ENCODE data around the gene TMED10.

Gene TMED10

DNA sequence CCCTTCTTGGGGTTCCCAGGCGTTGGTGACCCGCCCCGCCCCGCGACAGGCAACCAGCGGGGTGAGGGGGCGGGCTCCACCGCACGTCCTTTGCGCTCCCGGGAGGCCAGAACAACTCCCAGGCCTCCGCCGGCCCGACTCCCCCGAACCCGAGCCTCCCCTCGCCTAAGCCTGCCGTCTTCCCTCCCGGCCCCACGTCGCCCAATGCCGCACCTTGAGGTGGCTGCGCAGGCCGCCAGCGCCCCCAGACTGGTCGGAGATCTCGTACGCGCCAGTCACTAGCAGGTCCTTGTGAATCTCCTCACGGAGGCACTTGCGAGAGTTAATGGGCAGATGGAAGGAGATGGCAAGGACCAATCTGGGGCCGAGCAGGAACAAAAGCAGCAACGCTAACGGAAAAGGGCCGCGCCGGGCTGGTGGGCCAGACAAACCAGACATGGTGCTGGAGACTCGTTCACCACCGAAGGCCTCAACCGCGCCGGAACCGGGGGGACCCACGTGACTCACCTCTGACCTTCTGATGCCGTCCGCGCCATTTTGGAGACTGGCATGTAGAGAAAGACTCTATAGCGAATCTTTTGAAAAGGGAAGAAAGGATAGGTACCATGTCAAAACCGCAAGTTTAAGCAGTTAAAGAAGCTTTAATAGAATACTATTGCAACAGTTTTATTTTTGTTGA, at the start of gene TMED10:
TMED10 (minus strand) TSS at position 471 of the 679 bp plus-strand sequence; CDS start at position 438, 33 bp downstream.
- peak; percentile 82 for DNase-seq (ENCODE audit: low read depth)

DNA sequence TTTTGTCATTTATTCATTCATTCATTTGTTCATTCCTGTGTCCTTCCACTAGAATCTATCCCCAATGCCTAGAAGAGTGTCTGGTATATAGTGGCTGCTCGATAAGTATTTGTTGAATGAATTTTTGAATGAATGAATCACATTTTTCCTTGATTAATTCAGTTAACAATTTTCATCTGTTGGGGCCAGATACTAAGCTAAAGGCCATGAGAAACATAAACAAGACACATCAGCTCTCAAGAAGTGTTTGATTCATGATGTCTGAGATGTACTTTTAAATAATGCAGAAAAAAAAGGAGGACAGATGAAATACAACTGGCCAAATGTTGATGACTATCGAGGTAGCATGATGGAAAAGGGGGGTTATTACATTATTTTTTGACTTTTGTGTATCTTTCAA, 48.1 kb upstream of the TMED10 start:
- no peak for DNase-seq (ENCODE audit: low read depth)

DNA sequence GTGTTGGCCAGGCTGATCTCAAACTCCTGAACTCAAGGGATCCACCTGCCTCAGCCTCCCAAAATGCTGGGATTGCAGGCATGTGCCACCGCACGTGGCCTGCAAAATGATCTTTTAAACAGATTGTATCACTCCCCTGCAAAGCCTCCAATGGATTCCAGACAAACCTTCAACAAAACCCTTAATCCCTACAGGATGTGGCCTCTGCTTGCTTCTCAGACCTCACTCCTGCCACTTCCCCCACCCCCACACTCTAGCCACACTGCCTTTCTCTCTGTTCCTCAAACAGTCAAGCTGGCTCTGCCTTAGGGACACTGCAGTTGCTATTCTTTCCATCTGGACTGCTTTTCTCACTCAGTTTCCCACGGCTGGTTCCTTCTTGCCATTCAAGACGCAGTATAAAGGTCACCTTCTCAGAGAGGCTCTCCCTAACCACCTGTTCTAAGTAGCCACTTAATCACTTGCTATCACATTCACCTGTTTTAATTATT, 47.3 kb upstream of the TMED10 start:
- DNase-seq (ENCODE audit: low read depth), result no peak

DNA sequence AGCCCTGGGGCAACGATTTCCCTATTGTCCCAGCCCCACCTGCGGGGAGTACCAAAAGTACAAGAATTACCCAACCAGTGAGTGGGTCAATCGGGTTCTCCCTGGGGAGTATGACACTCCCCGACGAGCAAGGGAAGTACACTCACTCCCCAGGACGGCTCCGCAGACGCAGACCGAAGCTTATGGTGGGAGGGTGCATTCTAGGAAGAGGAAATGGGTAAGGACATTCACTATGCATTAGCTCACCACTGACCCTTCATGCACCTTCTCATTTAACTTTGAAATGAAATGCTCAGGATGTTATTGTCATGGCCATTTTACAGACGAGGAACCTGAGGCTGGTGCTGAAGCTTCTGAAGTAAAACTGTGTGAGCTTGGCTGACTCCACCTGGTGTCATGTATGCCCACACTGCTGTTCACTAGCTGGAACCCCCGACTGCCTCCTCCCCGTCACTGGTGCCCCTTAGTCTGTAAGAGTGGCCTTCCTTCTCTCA, 45.8 kb upstream of the TMED10 start:
- no peak for DNase-seq (ENCODE audit: low read depth)

DNA sequence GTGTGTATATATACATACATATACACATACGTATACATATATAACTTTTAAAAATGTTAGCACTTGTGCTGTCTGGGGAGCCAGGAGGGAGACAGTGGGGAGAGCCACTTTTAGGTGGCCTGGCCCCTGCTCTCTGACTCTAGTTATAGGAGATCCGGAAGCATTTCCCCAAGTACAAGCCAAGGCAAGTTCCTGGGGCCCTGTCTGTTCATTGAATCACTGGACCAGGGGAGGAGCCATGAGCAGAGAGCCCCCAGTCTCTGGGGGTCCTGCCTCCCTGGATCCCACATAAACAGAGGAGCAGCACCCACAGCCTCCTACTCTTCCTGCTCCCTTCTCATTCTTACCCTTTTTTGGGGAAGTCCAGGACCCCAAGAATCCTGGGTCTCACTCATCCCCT, 45.4 kb upstream of the TMED10 start:
- no peak for DNase-seq (ENCODE audit: low read depth)

DNA sequence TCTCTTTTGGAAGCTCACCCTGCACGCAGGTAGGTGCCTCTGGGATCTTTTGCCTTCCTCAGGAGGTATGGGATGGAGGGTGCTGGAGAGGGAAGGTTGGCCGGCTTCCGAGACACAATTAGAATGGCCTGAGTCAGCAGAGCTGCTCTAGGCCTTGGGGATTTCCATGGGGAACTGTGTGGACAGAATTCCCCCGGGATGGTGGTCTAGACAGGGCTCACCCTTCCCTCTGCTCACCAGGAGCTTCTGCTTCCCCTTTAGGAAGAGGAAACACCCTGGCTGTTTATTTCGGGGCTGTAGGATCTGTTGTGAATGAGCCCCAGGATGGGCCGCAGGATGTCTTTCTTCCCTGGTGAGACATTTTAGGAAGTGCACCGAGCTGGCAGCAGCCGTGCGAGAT, 43.7 kb upstream of the TMED10 start:
- DNase-seq (ENCODE audit: low read depth), result no peak

DNA sequence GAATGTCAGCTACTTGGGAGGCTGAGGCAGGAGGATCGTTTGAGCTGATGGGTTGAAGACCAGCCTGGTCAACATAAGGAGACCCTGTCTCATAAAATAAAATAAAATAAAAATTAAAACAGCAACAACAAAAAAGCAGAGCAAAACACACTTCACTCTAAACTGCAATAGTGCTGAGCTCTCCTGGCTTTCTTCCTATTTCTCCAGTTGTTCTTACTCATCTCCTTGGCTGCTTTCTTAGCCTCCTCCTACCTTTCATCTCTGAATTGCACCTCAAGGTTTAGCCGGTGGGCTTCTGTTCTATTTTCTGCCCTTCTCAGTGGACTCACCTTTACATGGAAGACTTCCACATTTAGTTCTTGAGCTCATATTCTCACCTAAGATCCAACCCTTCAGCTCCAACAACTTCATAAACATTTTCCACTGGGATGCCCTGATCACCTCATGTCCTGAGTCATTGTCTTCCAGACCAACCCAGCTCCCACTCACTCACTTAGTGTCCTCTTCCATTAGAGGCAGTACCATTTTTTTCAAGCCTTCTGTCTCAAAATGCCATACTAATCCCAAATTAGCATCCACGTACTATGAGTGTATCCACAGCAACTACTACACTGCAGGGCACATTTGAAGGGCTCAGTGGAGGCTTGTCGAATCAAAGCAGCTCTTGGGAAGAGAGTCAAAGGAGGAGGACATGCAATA, 41.2 kb upstream of the TMED10 start:
- no peak for DNase-seq (ENCODE audit: low read depth)

DNA sequence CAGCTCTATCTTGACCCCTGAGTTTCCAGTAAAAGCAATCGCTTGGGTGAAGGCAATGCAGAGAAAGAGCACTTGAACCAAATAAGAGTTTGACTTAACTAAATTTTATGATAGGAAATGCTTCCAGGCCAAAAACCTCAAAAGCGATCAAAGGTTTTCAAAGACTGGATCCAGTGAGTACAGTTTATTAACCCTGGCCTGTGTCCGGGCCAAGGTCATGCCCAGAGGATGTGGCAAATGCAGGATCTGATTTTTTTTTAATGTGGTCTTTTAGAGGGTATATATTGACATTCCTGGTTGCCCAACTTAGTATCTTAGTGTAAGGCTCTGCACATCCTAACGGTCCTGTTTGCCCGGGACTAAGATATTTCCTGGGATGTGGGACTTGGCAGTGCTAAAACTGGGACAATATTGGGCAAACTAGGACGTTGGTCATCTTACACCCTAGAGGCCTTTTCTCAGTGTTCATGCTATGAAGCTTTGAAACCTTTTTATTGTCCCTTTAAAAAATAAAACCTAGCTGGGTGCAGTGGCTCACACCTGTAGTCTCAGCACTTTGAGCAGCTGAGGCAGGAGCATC, 40.1 kb upstream of the TMED10 start:
- DNase-seq (ENCODE audit: low read depth), result no peak

DNA sequence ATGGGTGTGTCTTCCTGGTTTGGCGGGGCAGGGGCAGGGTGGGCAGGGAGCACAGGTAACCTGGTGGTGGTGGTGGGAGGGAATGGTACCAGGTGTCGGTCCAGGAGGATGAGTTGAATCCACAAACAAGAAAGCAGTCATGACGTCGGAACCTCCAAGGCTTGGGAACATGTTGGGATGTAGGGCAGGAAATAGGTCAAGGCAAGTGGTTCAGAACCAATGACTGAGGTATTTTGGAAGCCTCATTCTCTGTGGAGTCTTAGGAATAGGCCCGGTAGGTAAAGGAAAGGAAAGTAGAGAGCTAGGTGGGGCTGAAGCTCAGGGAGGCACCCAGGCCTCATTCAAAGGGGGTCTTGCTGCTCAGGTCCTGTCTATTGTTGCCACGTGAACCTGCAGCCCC, 39.1 kb upstream of the TMED10 start:
- DNase-seq (ENCODE audit: low read depth), result no peak

DNA sequence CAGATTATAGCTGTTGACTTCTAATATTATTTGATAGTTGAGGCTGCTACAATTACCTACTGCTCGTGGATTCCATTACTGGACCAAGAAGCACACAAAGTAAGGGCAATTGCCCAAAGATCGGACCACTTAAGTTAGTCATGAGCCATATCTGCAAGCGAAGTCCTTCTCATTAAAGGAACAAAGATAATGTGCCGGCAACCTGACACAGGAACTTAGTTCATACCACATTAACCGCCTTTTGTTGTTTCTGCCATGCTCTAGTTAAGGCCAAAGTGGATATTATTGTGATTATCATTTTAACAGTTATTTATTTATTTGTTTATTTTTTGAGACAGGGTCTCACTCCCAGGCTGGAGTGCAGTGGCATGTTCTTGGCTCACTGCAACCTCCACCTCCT, 38.1 kb upstream of the TMED10 start:
- DNase-seq (ENCODE audit: low read depth), result no peak

DNA sequence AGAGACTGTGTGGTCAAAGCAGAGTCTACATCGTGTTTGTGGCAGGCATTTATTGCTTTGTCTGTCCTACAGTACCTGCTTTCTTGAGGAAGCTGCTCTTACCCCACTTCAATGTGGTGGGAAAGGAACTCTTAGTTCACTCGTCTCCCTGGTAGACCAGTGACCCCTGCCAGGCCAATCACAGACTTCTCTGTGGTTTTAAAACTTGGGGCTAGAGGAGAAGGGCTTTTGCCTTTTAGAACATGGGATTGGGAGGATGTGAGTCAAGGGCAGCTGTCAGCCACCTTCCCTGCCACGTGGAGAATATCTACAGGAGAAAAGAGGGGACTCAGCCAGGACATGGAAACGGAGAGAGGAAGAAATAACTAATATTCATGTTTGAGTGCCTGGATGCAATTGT, 36.8 kb upstream of the TMED10 start:
- no peak for DNase-seq (ENCODE audit: low read depth)

DNA sequence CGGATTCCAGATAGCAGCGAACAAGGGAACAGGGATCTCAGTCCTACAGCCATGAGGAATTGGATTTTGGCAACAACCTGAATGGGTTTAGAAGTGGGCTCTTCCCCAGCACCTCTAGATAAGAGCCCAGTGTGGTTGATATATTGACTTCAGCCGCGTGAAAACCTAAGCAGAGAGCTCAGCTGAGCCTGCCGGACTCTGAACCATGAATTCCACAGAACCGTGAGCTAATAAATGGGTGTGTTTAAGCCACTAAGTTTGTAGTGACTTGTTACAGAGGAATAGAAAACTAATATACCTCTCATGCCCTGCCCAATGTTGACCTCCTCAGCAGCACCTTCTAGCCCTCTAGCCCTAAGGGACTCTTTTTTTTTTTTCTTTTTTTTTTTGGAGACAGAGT, 32.4 kb upstream of the TMED10 start:
- no peak for DNase-seq (ENCODE audit: low read depth)

DNA sequence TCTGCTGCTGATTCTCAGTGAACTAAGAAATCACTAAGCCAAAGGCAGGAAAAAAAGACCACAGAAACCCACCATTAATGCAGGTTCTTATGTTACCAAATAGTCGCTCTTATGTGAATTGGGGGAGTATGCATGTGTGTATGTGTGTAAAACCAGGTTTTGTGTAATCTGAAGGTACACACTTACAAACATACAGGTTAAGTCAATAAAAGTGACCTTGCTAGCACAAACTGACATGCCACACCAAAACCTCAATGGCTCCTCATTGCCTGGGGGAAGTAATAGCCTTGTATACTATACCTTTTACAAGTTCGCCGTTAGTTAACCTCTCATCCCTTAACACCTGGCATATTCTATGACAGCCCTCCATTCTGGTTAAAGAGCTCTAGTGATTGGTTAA, 29.8 kb upstream of the TMED10 start:
- no peak for DNase-seq (ENCODE audit: low read depth)

DNA sequence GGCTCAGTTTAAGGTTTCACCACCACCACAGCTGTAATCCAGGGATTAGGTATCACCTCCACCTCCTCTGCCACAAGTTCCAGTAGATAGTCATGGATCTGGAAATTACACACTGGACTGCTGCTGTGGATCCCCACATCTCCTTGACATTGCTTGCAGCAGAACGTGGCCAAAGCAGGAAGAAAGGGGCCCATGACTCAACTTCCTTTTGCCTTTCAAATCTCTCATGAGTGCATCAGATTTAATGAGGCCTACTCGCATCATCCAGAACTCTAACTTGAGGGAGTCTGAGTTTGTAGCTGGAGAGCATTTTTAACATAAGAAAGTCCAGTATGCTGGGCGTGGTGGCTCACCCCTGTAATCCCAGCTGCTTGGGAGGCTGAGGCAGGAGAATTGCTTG, 29.2 kb upstream of the TMED10 start:
- no peak for DNase-seq (ENCODE audit: low read depth)

DNA sequence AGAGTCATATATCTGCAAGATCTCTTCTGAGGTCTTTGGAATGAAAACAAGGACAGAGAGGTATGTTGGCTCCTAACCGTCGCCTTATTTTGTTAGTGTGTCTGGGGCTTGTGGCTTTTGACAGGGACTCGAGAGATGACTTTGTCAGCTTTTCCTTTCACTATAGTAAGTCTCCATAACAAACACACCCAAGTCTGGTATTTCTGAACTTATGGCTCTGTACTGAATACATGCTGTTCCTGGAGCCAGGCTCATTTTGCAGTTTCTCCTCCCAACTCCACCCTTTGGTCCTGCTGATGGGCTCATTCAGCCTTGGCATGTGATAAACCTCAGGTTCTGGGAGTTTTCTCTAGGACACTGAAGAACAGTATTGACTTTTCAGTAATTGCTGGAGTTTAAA, 27.7 kb upstream of the TMED10 start:
- no peak for DNase-seq (ENCODE audit: low read depth)

DNA sequence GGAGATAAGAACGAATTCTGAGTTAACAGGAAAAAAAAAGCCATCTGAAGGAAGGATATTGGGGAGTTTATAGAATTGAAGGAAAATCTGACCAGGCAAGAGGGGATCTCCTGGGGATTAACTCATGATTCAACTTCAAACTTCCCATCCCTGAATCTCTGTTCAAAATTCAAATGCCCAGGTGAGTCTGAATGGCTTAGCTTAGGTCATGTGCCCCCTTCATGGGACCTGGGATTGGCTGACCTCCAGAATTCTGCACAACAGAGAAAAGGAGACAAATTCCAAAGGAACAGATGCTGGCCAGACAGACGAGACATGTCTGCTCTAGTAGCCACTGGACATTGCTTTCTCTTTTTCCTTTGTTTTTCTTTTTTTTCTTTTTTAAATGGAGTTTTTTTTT, 26.2 kb upstream of the TMED10 start:
- DNase-seq (ENCODE audit: low read depth), result no peak

DNA sequence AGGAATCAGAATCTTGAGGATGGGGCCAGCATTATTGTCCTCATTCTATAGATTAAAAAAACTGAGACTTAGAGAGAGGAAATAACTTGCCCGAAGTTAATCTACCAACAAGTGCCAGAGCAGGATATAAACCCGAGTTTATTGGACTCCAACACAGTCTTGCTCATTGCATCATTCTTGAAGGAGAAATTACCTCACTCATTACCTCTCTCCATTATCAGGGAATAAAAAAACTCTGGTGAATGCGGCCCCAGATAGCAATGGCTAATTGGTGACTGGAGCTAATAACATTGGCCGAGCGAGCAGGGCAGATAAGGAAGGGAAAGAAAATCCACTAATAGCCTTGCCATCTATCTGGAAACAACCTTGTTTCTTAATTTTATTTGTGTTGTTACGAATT, 24.7 kb upstream of the TMED10 start:
- DNase-seq (ENCODE audit: low read depth), result no peak

DNA sequence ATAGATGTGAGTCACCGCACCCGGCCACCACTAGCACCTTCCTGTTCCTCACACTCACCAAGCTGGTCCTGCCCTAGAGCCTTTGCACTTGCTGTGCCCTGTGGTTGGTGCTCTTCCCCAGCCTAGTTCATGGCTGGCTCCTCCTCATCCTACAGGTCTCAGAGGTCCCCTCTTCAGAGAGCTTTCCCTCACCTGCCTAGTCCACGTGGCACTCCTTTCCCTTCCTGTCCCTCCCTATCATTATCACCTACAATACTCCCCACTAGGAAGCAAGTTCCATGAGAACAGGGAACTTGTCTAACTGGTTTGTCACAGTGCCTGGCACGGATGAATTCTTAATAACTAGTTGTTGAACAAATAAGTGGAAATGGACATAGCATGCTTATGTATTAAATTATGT, 24.0 kb upstream of the TMED10 start:
- no peak for DNase-seq (ENCODE audit: low read depth)

DNA sequence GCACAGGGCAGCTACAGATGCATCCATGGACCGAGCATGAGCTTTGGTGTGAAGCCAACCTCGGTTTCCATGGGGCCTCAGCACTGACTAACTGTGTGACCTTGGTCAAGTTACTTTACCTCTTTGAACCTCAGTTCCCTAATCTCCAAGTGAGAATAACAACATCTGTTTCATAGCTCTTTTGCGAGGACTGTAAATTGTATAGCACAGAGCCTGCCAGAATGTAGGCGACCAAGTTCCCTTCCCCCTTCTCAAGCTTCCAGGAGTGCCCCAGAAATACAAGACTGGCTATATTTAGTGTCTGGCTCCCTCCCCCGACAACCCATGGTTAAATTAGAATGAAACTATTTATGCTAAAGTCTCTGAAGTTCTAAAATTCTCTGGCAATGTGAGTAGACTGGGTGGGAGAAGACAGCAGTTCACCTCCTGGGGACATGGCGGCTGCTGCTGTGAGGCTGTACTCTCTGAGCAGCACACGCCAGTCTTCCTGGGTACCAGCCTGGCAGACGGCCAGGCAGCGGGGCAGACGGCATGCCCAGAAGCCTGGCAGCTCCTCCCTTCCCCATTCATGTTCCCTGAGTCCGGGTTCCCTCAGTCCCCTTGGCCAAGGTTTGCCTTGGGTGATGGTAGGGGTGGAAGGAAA, 22.0 kb upstream of the TMED10 start:
- no peak for DNase-seq (ENCODE audit: low read depth)

DNA sequence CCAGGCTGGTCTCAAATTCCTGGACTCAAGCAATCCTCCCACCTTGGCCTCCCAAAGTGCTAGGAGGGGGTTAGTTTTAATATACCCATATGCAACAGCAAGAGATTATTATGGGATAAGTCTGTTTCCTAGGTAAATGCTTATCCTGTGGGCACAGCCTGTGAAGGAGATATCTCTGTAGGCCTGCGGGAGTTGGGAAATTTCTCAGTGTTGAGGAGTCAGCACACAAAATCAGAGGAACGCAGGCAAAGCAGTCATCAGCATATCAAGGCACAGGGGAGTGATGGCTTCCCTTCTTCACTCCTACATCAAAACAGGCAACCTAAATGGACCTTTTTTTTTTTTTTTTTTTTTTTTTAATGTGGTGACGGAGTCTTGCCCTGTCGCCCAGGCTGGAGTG, 20.9 kb upstream of the TMED10 start:
- no peak for DNase-seq (ENCODE audit: low read depth)

DNA sequence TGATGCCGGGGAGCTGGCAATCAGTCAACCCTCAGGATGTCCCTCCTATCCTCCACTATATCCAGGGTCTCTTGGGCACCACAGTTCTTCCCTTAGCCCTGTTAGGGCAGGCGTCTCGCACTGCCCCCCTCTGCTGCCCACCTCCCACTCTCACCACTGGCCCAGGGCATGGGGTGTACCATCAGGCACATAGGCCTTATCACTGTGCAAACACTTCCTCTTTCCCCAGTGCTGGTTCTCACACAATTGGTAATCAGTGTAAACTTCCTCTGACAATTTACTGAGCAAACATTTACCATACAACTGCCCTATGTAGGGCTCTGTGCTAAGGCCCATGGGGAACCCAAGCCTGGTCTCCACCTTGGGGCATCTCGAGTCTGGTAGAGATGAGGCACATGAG, 20.1 kb upstream of the TMED10 start:
- no peak for DNase-seq (ENCODE audit: low read depth)

DNA sequence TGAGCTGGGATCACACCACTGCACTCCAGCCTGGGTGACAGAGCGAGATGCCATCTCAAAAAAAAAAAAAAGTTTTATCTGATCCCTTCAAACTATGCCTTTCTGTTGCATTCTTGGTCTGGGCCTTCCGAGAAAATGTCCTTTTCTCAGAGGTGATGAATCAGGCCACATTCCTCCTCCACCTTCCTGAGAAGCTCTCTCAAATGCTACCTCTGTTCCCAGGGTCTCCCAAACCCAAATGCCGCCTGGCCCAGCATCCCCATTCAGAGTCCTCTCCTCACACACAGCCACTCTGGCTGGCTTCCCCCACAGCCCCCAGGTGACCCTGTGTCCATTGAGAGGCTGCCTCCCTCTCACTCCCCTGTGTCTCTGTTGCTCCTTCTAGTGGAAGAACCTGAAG, 19.7 kb upstream of the TMED10 start:
- no peak for DNase-seq (ENCODE audit: low read depth)

DNA sequence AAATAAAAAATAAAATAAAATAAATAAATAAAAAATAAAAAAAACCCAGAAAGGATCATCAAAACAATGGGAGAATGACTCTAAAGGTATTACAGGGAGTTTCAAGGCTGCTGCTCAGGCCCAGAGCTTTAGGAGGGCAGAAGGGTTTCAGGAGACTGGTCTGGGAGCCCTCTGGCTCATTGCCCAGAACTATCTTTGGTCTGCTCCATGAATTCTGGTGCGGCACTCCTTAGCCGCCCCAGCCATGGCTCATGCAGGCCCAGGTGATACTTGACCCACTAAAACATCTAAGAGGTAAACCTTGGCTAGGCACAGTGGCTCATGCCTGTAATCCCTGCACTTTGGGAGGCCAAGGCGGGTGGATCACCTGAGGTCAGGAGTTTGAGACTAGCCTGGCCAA, 14.7 kb upstream of the TMED10 start:
- no peak for DNase-seq (ENCODE audit: low read depth)

Measured in activated T-helper 9 cell treated with anti-CD3 and anti-CD28 coated beads, Interleukin-2, amount 50 U/mL, for 16 hours (primary cell).